22Rv1 (cell line): Measurements from ENCODE around the gene SLC25A34.

Source experiments
- ZFX ChIP-seq: fragments of 450-650 bp; IDR thresholded peaks from 2 replicates; pipeline ENCODE4 v1.6.1; 2017; ENCODE audit warnings: antibody characterized with exemption, borderline replicate concordance
- TF ChIP-seq, protein P1 (sequence below): fragments of 450-650 bp; IDR thresholded peaks from 2 replicates; pipeline ENCODE4 v1.5.1; 2017; ENCODE audit warnings: mild to moderate bottlenecking

DNA sequence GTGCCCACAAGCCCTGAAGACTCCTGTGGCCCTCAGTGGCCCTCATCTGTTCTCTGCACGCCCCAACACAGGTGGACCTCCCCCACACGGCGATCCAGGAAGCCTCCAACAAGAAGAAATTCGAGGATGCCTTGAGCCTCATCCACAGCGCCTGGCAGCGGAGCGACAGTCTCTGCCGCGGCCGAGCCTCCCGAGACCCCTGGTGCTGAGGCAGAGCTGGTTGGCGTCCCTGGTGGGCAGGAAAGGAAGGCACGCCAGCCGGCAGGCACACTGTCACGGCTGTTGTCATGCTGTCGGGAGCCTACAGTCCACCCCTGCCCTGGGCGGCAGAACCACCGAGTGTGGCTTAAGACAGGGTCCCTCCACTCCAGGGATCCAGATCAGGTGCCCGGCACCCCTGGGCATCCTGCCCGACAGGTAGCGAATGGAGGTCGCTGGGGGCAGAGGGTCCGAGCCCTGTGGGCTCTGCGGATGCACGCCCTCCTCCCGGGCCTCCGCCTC, 2.3 kb upstream of the SLC25A34 start:
- TF ChIP-seq, protein P1, sequence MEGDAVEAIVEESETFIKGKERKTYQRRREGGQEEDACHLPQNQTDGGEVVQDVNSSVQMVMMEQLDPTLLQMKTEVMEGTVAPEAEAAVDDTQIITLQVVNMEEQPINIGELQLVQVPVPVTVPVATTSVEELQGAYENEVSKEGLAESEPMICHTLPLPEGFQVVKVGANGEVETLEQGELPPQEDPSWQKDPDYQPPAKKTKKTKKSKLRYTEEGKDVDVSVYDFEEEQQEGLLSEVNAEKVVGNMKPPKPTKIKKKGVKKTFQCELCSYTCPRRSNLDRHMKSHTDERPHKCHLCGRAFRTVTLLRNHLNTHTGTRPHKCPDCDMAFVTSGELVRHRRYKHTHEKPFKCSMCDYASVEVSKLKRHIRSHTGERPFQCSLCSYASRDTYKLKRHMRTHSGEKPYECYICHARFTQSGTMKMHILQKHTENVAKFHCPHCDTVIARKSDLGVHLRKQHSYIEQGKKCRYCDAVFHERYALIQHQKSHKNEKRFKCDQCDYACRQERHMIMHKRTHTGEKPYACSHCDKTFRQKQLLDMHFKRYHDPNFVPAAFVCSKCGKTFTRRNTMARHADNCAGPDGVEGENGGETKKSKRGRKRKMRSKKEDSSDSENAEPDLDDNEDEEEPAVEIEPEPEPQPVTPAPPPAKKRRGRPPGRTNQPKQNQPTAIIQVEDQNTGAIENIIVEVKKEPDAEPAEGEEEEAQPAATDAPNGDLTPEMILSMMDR = no peak
- no peak for TF ChIP-seq ZFX
